Measurements from ENCODE around the gene NPPC. TPM values are rescaled to one million over a fixed set of nuclear protein-coding genes. Genes with fewer than 3 reads are reported as not detected.

NPPC gene
- total and polyA plus RNA-seq, 7 donors: 0.29 to 26.9 (median 0.88) TPM; not detected in 1

- Histone ChIP-seq H3K4me3 (no peak overlapping the region), H3K9me3 (no peaks in the 10 kb centered on the region), H3K36me3 (ENCODE audit: insufficient read depth in 1 of 2, low read depth in 1 of 2) (no peaks in the 10 kb centered on the region), H3K27me3 (ENCODE audit: insufficient read depth in 3 of 3, low read length in 2 of 3) (no peaks in the 10 kb centered on the region), H3K27ac (no peak overlapping the region), H3K4me1 (no peaks in the 10 kb centered on the region)
- ATAC-seq (no peak), DNase-seq (no peak)
- intact Hi-C loops (cut with DNase I): no loop called here
- WGBS, 3 donors: 63 to 71% (median 68%) methylated on average over 4 of the region's 4 CpGs
- no peak for TF ChIP-seq CTCF (IDR thresholded peaks at IDR 0.05)
These were observed 40.7 kb upstream of the NPPC start for GRCh38 chr2:231966886-231967285.

- no peak overlapping the region for H3K4me3 ChIP-seq
- H3K27ac ChIP-seq: no peak overlapping the region
- no peak for TF ChIP-seq CTCF (IDR thresholded peaks at IDR 0.05)
- ATAC-seq (no peak), DNase-seq (no peak)
- intact Hi-C loops (cut with DNase I): no loop called here
- 64 to 66% (median 65%) methylated on average over 1 of the region's 1 CpG for WGBS, 3 donors
- no peaks in the 10 kb centered on the region for H3K9me3 ChIP-seq
- no peaks in the 10 kb centered on the region for H3K27me3 ChIP-seq (ENCODE audit: insufficient read depth in 3 of 3, low read length in 2 of 3)
- no peaks in the 10 kb centered on the region for H3K36me3 ChIP-seq (ENCODE audit: insufficient read depth in 1 of 2, low read depth in 1 of 2)
- no peaks in the 10 kb centered on the region for H3K4me1 ChIP-seq
These were observed 38.9 kb upstream of the NPPC start for GRCh38 chr2:231965102-231965501.

GRCh38 chr2:231961349-231962166 lies 35.4 kb upstream of the NPPC start, which contains the start of gene DIS3L2:
Gene DIS3L2 (plus strand): TSS chr2:231961713. CDS start chr2:232014928, 53,215 bp downstream.
- ATAC-seq (peak; percentile 98 to 100 (median 99)), DNase-seq (peak; percentile 86 to 92)
- H3K27me3 ChIP-seq (ENCODE audit: insufficient read depth in 3 of 3, low read length in 2 of 3): no peaks in the 10 kb centered on the region
- no peaks in the 10 kb centered on the region for H3K36me3 ChIP-seq (ENCODE audit: insufficient read depth in 1 of 2, low read depth in 1 of 2)
- intact Hi-C loops (cut with DNase I): no loop called here
- peak within 1 kb of the TSS; percentile 99 for H3K4me3 ChIP-seq
- TF ChIP-seq CTCF (IDR thresholded peaks at IDR 0.05): no peak
- no peaks in the 10 kb centered on the region for H3K9me3 ChIP-seq
- WGBS, 3 donors: 0 to 1% (median 0%) methylated on average over 59 to 83 of the region's 83 CpGs
- H3K4me1 ChIP-seq: no peaks in the 10 kb centered on the region
- peak within 1 kb of the TSS; percentile 96 for H3K27ac ChIP-seq

GRCh38 chr2:231960810-231961348 lies 34.7 kb upstream of the NPPC start:
- WGBS, 3 donors: 48 to 54% (median 51%) methylated on average over 18 of the region's 18 CpGs

More at GRCh38 chr2:231960810-231961348, 34.7 kb upstream of the NPPC start:
- intact Hi-C loops (cut with DNase I): no loop called here
- no peak for TF ChIP-seq CTCF (IDR thresholded peaks at IDR 0.05)
- H3K27me3 ChIP-seq (ENCODE audit: insufficient read depth in 3 of 3, low read length in 2 of 3): no peaks in the 10 kb centered on the region
- ATAC-seq (peak in 1 of 4 donors; percentile 43), DNase-seq (no peak)
- H3K27ac ChIP-seq: peak overlapping the region; percentile 96
- H3K4me3 ChIP-seq: peak overlapping the region; percentile 99
- no peaks in the 10 kb centered on the region for H3K9me3 ChIP-seq
- no peaks in the 10 kb centered on the region for H3K36me3 ChIP-seq (ENCODE audit: insufficient read depth in 1 of 2, low read depth in 1 of 2)
- H3K4me1 ChIP-seq: no peaks in the 10 kb centered on the region

Data from psoas muscle (tissue), 8 donors.